Tibial nerve (tissue), 4 donors: ENCODE measurements around the gene FAM107A.

Experiments used
- EP300 ChIP-seq, 2 donors: sonication (generic); formaldehyde crosslinking; IDR thresholded peaks; one replicate each; pipeline ENCODE4 v1.6.1; 2017; ENCODE audit warnings: antibody characterized with exemption in 2 of 2, mild to moderate bottlenecking in 1 of 2
- POLR2A ChIP-seq, 2 donors: fragments of 450-650 bp; IDR thresholded peaks; one replicate each; pipeline ENCODE4 v1.6.1; 2017; ENCODE audit warnings: antibody characterized with exemption in 2 of 2, mild to moderate bottlenecking in 2 of 2, moderate library complexity in 2 of 2
- TF ChIP-seq, protein P1 (sequence below), 5 experiments: fragments of 200-600 bp in 3 of 5; fragments of 450-650 bp in 2 of 5; sonication (generic) in 3 of 5; IDR thresholded peaks; one replicate each; pipeline ENCODE4 v1.5.1; 2016 to 2019; ENCODE audit warnings: antibody characterized with exemption in 5 of 5, mild to moderate bottlenecking in 3 of 5, moderate library complexity in 2 of 5

DNA sequence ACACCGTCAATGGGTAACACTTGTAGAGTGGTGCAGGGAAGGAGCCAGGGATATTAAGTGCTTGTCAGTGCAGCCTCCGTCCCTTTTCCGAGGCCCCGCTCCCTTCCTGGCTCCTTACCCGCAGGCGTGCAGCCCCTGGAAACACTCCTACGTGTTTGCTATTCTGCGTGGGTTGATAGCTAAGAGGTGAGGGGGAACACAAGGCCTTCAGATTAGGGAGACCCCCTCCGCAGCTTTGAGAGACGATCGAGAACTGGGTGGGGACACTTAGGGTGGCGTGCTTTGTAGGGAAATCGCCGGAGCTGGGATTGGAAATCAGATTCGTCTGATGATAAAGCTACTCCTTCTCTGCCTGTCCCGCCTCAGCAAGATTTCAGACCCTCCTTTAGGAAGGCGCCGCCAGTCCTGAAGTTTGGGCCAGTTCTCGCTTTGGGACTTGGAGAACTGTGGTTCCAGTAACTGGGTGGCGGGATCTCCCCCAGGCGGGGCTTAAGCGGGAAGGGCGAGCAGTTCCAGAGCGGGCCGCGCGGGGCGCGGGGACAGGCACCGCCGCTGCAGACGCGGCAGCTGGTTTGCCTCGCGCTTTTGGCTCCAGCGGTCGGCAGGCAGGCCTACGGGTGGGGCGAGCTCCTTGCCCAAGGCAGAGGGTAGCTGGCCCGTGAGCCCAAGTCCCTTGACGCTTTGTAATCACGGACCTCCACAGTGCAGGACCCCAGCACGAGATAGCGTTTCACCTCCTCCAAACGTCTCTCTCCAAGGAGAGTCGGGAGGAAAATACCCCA, 8.0 kb upstream of the FAM107A start:
- TF ChIP-seq, protein P1, sequence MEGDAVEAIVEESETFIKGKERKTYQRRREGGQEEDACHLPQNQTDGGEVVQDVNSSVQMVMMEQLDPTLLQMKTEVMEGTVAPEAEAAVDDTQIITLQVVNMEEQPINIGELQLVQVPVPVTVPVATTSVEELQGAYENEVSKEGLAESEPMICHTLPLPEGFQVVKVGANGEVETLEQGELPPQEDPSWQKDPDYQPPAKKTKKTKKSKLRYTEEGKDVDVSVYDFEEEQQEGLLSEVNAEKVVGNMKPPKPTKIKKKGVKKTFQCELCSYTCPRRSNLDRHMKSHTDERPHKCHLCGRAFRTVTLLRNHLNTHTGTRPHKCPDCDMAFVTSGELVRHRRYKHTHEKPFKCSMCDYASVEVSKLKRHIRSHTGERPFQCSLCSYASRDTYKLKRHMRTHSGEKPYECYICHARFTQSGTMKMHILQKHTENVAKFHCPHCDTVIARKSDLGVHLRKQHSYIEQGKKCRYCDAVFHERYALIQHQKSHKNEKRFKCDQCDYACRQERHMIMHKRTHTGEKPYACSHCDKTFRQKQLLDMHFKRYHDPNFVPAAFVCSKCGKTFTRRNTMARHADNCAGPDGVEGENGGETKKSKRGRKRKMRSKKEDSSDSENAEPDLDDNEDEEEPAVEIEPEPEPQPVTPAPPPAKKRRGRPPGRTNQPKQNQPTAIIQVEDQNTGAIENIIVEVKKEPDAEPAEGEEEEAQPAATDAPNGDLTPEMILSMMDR (IDR thresholded peaks at IDR 0.05): peak; percentile 74 to 94 (median 90)
- TF ChIP-seq POLR2A (IDR thresholded peaks at IDR 0.05) (peak in 1 of 2 donors; percentile 49), EP300 (IDR thresholded peaks at IDR 0.05) (peak in 1 of 2 donors; percentile 74)
